Cerebellar nuclear complex (tissue), 1 donor: ENCODE results near the gene IGSF21.

Source experiments
- DNase-seq, 2 experiments: peaks; one replicate each; lab custom pipeline; 2025; lab: John Stamatoyannopoulos, UW

IGSF21 gene

GRCh38 chr1:18294437-18295176, 187.0 kb downstream of the IGSF21 start:
- no peak for DNase-seq

- no peak for DNase-seq
These were observed 190.5 kb downstream of the IGSF21 start for GRCh38 chr1:18297896-18298648.

- no peak for DNase-seq
These were observed 192.1 kb downstream of the IGSF21 start for GRCh38 chr1:18299441-18300338.

GRCh38 chr1:18300376-18300775, 192.8 kb downstream of the IGSF21 start:
- no peak for DNase-seq

- no peak for DNase-seq
These were observed 195.3 kb downstream of the IGSF21 start for GRCh38 chr1:18302788-18303413.

- no peak for DNase-seq
These were observed 196.7 kb downstream of the IGSF21 start for GRCh38 chr1:18304151-18304869.

GRCh38 chr1:18305182-18305795, 197.7 kb downstream of the IGSF21 start:
- DNase-seq = no peak

- no peak for DNase-seq
These were observed 199.8 kb downstream of the IGSF21 start for GRCh38 chr1:18307329-18307898.

- DNase-seq = no peak
These were observed 202.1 kb downstream of the IGSF21 start for GRCh38 chr1:18309552-18310155.

GRCh38 chr1:18312961-18313360, 205.4 kb downstream of the IGSF21 start:
- no peak for DNase-seq

- no peak for DNase-seq
These were observed 205.9 kb downstream of the IGSF21 start for GRCh38 chr1:18313523-18313922.

- no peak for DNase-seq
These were observed 206.8 kb downstream of the IGSF21 start for GRCh38 chr1:18314399-18314798.

- no peak for DNase-seq
These were observed 207.9 kb downstream of the IGSF21 start for GRCh38 chr1:18315449-18315848.

GRCh38 chr1:18316764-18317163, 209.2 kb downstream of the IGSF21 start:
- no peak for DNase-seq

GRCh38 chr1:18319099-18319498, 211.5 kb downstream of the IGSF21 start:
- DNase-seq = no peak

GRCh38 chr1:18320051-18320450, 212.5 kb downstream of the IGSF21 start:
- DNase-seq = no peak

GRCh38 chr1:18322368-18323032, 214.9 kb downstream of the IGSF21 start:
- DNase-seq = no peak

- DNase-seq = no peak
These were observed 215.7 kb downstream of the IGSF21 start for GRCh38 chr1:18323259-18323658.

- DNase-seq = no peak
These were observed 216.6 kb downstream of the IGSF21 start for GRCh38 chr1:18324246-18324645.
